Activated T-helper 1 cell treated with anti-CD3 and anti-CD28 coated beads, Interleukin-2, amount 50 U/mL, for 16 hours (primary cell): ENCODE data around the gene TMF1.

Experiments
- DNase-seq, 2 donors: peaks; one replicate each; pipeline ENCODE4 v3.0.0-alpha.2; 2020; ENCODE audit warnings: low read depth in 1 of 2, low spot score in 1 of 2

TMF1 gene

GRCh38 chr3:68977486-68978167 lies 74.5 kb downstream of the TMF1 start:
- no peak for DNase-seq

GRCh38 chr3:68974711-68975110 lies 77.4 kb downstream of the TMF1 start:
- DNase-seq: no peak

GRCh38 chr3:68973639-68974038 lies 78.5 kb downstream of the TMF1 start:
- DNase-seq: no peak

GRCh38 chr3:68972358-68972979 lies 79.7 kb downstream of the TMF1 start:
- DNase-seq: no peak
